GM12892 (cell line): ENCODE measurements around the gene PTPN23.

ENCODE experiments used
- POLR2A ChIP-seq: IDR thresholded peaks from 2 replicates; pipeline ENCODE4 v1.6.1; 2011; ENCODE audit warnings: low read depth, low read length, control low read depth
- POLR2AphosphoS5 ChIP-seq: IDR thresholded peaks from 2 replicates; pipeline ENCODE4 v1.6.1; 2011; ENCODE audit warnings: low read depth, low read length, control low read depth
- TAF1 ChIP-seq: IDR thresholded peaks from 2 replicates; pipeline ENCODE4 v1.6.1; 2011; ENCODE audit warnings: low read depth, mild to moderate bottlenecking, control low read depth, low read length, borderline replicate concordance

- no peak for TF ChIP-seq TAF1
- no peak for TF ChIP-seq POLR2A
- no peak for TF ChIP-seq POLR2AphosphoS5
Measured at GRCh38 chr3:47431225-47431624, 50.4 kb downstream of the PTPN23 start.
